ENCODE measurements around the gene ZBED2. TPM values are rescaled to one million over a fixed set of nuclear protein-coding genes. Genes with fewer than 3 reads are reported as not detected.

The ZBED2 gene
- total RNA-seq, 4 donors from 2014 or later, result 0.35 TPM; not detected in 3

DNA sequence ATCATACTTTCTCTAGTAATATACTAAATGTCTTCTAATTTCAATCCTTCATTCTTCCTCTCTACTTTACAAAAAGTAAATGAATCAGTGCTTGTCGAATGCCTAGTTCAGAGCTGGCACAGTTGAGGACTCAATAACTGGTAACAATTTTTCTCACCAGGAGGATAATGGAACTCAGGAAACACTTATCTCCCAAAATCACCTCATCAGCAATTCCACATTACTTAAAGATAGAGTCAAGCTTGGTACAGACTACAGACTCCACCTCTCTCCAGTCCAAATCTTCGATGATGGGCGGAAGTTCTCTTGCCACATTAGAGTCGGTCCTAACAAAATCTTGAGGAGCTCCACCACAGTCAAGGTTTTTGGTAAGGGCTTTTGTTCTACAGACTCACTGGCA lies 16.3 kb downstream of the ZBED2 start:
- H3K27me3 ChIP-seq, result no peaks in the 10 kb centered on the region
- intact Hi-C loops (cut with DNase I; ENCODE audit: low total_unique reads), result no loop called here
- H3K27ac ChIP-seq, result no peak overlapping the region
- H3K36me3 ChIP-seq, result no peaks in the 10 kb centered on the region
- no peaks in the 10 kb centered on the region for H3K9me3 ChIP-seq
- TF ChIP-seq POLR2A (IDR thresholded peaks at IDR 0.05), result no peak
- TF ChIP-seq, protein P1, sequence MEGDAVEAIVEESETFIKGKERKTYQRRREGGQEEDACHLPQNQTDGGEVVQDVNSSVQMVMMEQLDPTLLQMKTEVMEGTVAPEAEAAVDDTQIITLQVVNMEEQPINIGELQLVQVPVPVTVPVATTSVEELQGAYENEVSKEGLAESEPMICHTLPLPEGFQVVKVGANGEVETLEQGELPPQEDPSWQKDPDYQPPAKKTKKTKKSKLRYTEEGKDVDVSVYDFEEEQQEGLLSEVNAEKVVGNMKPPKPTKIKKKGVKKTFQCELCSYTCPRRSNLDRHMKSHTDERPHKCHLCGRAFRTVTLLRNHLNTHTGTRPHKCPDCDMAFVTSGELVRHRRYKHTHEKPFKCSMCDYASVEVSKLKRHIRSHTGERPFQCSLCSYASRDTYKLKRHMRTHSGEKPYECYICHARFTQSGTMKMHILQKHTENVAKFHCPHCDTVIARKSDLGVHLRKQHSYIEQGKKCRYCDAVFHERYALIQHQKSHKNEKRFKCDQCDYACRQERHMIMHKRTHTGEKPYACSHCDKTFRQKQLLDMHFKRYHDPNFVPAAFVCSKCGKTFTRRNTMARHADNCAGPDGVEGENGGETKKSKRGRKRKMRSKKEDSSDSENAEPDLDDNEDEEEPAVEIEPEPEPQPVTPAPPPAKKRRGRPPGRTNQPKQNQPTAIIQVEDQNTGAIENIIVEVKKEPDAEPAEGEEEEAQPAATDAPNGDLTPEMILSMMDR (IDR thresholded peaks at IDR 0.05), result no peak
- no peak overlapping the region for H3K4me3 ChIP-seq
- no peak for DNase-seq
- H3K4me1 ChIP-seq, result no peaks in the 10 kb centered on the region

DNA sequence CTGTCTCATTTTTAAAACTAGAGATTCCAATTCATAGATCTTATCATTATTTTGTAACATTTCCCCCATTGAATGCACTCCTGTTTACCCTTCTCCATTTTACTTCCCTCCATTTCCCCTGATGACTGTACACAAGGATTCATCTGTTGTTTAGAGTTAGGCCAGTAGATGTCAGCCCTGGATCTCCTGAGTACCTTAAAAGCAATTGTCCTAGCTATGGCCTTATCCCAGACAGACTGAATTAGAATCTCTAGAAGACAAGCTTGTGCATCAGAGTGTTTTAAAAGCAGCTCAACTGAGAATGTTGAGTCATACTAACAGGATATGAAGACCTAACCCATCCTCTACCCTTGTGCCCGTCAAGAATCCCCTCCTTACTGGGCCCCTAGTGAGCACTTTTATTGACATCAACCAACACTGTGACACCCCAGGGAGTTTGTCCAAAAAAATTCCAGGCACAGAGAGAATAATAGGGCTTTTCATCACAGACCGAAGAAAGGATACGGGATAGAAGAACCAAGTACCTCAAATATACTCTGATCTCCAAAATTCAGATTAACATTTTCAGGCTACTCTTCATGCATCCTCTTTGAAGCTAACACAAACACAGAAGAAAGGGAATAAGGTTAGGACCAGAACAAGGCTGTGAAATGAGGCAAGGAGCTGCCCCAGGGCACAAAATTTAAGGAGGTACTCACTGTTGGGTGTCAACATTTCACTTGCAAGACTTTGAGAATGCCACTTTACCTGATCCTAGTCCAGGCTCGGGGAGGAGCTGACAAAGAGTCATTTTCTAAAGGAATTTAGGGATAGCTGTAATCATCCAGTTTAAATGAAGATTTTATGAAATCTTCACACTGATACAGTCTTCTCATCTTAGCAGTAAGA lies 17.1 kb downstream of the ZBED2 start:
- no peaks in the 10 kb centered on the region for H3K9me3 ChIP-seq
- H3K27me3 ChIP-seq, result no peaks in the 10 kb centered on the region
- no peak for TF ChIP-seq POLR2A (IDR thresholded peaks at IDR 0.05)
- TF ChIP-seq, protein P1 (IDR thresholded peaks at IDR 0.05), result no peak
- H3K4me3 ChIP-seq, result no peak overlapping the region
- H3K36me3 ChIP-seq, result no peaks in the 10 kb centered on the region
- no peak overlapping the region for H3K27ac ChIP-seq
- no peak for DNase-seq
- no peaks in the 10 kb centered on the region for H3K4me1 ChIP-seq
- intact Hi-C loops (cut with DNase I; ENCODE audit: low total_unique reads), result no loop called here

DNA sequence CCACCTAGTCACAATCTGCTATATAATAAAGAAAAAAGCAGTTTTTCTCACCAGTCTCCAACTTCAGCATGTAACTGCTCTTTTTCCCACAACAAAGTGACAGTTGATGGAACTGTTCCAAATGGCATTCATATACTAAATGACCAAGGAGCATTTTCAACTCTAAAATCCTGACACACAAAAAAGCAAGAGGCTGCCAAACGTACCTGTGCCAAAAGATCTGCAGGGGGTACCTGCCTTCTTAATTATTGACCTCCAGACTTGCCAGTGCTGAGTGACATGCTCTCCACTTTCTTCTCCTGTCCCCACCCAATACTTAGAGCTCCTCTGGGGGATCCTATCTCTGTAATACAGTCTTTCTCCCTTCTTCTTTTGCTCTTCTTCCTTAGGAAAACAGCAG lies 18.0 kb downstream of the ZBED2 start:
- Histone ChIP-seq H3K27me3 (no peaks in the 10 kb centered on the region), H3K9me3 (no peaks in the 10 kb centered on the region)

DNA sequence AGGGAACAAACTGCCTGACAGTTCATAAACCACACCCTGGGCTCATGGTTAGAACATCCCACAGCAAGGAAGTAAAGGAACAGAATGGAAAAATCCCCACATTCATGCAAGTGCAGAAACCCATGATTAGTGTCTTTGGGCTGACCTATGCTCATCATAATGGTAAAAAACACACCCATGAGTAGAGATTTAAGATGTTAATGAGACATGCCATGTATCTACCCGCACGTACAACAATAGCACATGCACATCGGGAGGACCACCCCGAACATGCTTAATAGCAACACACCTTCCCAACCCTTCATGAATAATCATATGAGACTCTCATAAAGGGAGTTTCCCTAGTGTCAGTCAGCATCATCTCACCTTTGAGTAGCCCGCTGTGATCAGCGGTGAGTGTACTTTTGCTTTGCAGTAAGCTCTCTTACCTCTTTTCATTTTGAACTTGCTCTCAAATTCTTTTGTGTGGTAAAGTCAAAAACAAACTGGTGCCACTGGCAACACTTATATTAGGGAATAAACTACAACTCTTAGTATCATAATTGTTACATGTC lies 23.2 kb downstream of the ZBED2 start:
- DNase-seq, result no peak
- H3K27me3 ChIP-seq, result no peaks in the 10 kb centered on the region
- no peak overlapping the region for H3K27ac ChIP-seq
- H3K4me3 ChIP-seq, result no peak overlapping the region
- H3K36me3 ChIP-seq, result no peaks in the 10 kb centered on the region
- TF ChIP-seq, protein P1 (IDR thresholded peaks at IDR 0.05), result no peak
- TF ChIP-seq POLR2A (IDR thresholded peaks at IDR 0.05), result no peak
- no peaks in the 10 kb centered on the region for H3K9me3 ChIP-seq
- no peaks in the 10 kb centered on the region for H3K4me1 ChIP-seq
- intact Hi-C loops (cut with DNase I; ENCODE audit: low total_unique reads), result no loop called here

More for the DNA sequence above, 18.0 kb downstream of the ZBED2 start:
- DNase-seq, result no peak
- no peak for TF ChIP-seq POLR2A (IDR thresholded peaks at IDR 0.05)
- TF ChIP-seq, protein P1 (IDR thresholded peaks at IDR 0.05), result no peak
- Histone ChIP-seq H3K4me3 (no peak overlapping the region), H3K4me1 (no peaks in the 10 kb centered on the region), H3K36me3 (no peaks in the 10 kb centered on the region), H3K27ac (no peak overlapping the region)
- intact Hi-C loops (cut with DNase I; ENCODE audit: low total_unique reads), result no loop called here

DNA sequence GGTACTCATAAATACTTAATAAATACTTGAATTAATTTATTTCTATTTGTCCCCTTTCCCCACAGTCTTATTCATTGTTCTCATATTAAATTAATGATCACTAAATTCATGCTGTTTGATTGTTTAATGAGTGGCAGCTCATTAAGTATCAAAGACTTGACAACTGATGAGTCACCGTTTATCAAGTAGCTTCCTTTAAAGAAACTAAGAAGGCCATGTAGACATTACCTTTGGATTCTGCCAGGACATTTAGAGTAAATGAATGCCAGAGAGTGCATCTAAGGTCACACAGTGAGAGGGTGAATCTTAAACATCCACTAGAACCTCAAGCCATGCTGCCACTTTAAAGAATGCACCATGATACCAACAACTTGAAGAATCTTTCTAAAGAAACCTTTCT lies 23.9 kb downstream of the ZBED2 start:
- H3K27me3 ChIP-seq, result no peaks in the 10 kb centered on the region
- DNase-seq, result no peak
- intact Hi-C loops (cut with DNase I; ENCODE audit: low total_unique reads), result no loop called here

More for the DNA sequence above, 23.9 kb downstream of the ZBED2 start:
- TF ChIP-seq, protein P1 (IDR thresholded peaks at IDR 0.05), result no peak
- no peak for TF ChIP-seq POLR2A (IDR thresholded peaks at IDR 0.05)
- no peak overlapping the region for H3K4me3 ChIP-seq
- no peaks in the 10 kb centered on the region for H3K9me3 ChIP-seq
- no peak overlapping the region for H3K27ac ChIP-seq
- no peaks in the 10 kb centered on the region for H3K36me3 ChIP-seq
- H3K4me1 ChIP-seq, result no peaks in the 10 kb centered on the region
